ENCODE data around the gene FECH. TPM values are rescaled to one million over a fixed set of nuclear protein-coding genes. Genes with fewer than 3 reads are reported as not detected.

FECH gene
- total and polyA plus RNA-seq, 2 of the 4 experiments (the other 2 are of a cell fraction), result 32.3 to 52.2 TPM

GRCh38 chr18:57498682-57499256 lies 87.7 kb downstream of the FECH start:
- no peak overlapping the region for H2AFZ ChIP-seq (replicated peaks; ENCODE audit: low read length, poor library complexity)
- H4K5ac ChIP-seq (ENCODE audit: low read depth, low read length), result no peak overlapping the region
- H3K4me3 ChIP-seq (ENCODE audit: insufficient read depth, low read depth, low read length), result no peak overlapping the region
- H3K56ac ChIP-seq (ENCODE audit: extremely low read depth, insufficient read depth, low read length), result no peak overlapping the region
- H3K27ac ChIP-seq (ENCODE audit: insufficient read depth, low read length), result no peak overlapping the region
- no peak overlapping the region for H3K14ac ChIP-seq (replicated peaks; ENCODE audit: low read depth, low read length)
- intact Hi-C loops (cut with micrococcal nuclease) (no loop called here), in situ Hi-C loops (cut with MboI; ENCODE audit: low sequenced_read_pairs) (no loop called here), dilution Hi-C loops (cut with HindIII; ENCODE audit: low sequenced_read_pairs, unreplicated experiment) (no loop called here)
- H3K9me1 ChIP-seq (ENCODE audit: insufficient read depth, low read length), result no peaks in the 10 kb centered on the region
- H3K79me1 ChIP-seq (ENCODE audit: low read depth in 1 of 2, low read length in 2 of 2), result no peaks in the 10 kb centered on the region
- ChIA-PET CTCF (no interaction called here), POLR2A (ENCODE audit: unreplicated experiment) (no interaction called here)
- no peak overlapping the region for H2BK20ac ChIP-seq (ENCODE audit: low read depth, low read length)
- no peak overlapping the region for H3K18ac ChIP-seq (ENCODE audit: low read depth, low read length)
- no peaks in the 10 kb centered on the region; the same call in 1 of the 2 replicates for H3K27me3 ChIP-seq (ENCODE audit: control insufficient read depth, insufficient read depth, low read length)
- no peaks in the 10 kb centered on the region for H3K36me3 ChIP-seq (ENCODE audit: control insufficient read depth, insufficient read depth, low read length)
- H4K20me1 ChIP-seq (ENCODE audit: insufficient read depth, low read length), result no peaks in the 10 kb centered on the region
- TF ChIP-seq MXI1 (IDR thresholded peaks at IDR 0.05; ENCODE audit: borderline replicate concordance, low read depth, low read length), result no peak
- no peak for TF ChIP-seq BHLHE40 (IDR thresholded peaks at IDR 0.05; ENCODE audit: low read depth, low read length)
- no peak for TF ChIP-seq POLR2A (IDR thresholded peaks at IDR 0.05; ENCODE audit: low read depth, low read length)
- BruUV-seq (replicated peaks), result no TSS peak
- H2BK15ac ChIP-seq (ENCODE audit: low read depth, low read length), result no peak overlapping the region
- no peak overlapping the region for H3K4ac ChIP-seq (ENCODE audit: low read depth, low read length)
- no peak overlapping the region for H3K4me2 ChIP-seq (ENCODE audit: low read depth, low read length)
- WGBS, 2 experiments (ENCODE audit: extremely low coverage in 2 of 2, insufficient read length in 1 of 2), result 73% methylated on average over 3 of the region's 5 CpGs; no CpG with 5 or more reads in 1 of the 2 experiments
- H3K9ac ChIP-seq (ENCODE audit: low read depth, low read length), result no peak overlapping the region
- no peak overlapping the region for H2AK5ac ChIP-seq (ENCODE audit: low read depth, low read length)
- H2AK9ac ChIP-seq (replicated peaks; ENCODE audit: low read depth, low read length, poor library complexity), result no peak overlapping the region
- no peaks in the 10 kb centered on the region for H3K4me1 ChIP-seq (ENCODE audit: control insufficient read depth, insufficient read depth, low read length)
- no peaks in the 10 kb centered on the region for H3K9me3 ChIP-seq (ENCODE audit: control insufficient read depth, insufficient read depth, low read length)
- H2BK5ac ChIP-seq (ENCODE audit: low read depth, low read length, poor library complexity, severe bottlenecking), result no peak overlapping the region
- H2BK120ac ChIP-seq (ENCODE audit: low read depth, low read length), result no peak overlapping the region
- H3K23ac ChIP-seq (ENCODE audit: low read depth, low read length), result no peak overlapping the region
- DNase-seq, result no peak
- no peak overlapping the region for H4K91ac ChIP-seq (ENCODE audit: insufficient read depth, low read depth, low read length)
- ATAC-seq (ENCODE audit: low read depth), result no peak
- no peak overlapping the region for H4K8ac ChIP-seq (ENCODE audit: low read depth in 2 of 2, low read length in 2 of 2)

Other genes starting within 250 kb of the FECH start
- gene ST8SIA3, start 234.1 kb downstream of the FECH start, total RNA-seq (2012; rRNA removed), result not detected in 2 replicates
- not detected in 2 replicates for gene ST8SIA3, start 234.1 kb downstream of the FECH start, polyA plus RNA-seq (2012; rRNA removed)
- under 0.01 TPM in 2 replicates for gene ONECUT2, start 151.3 kb downstream of the FECH start, total RNA-seq (2012; rRNA removed)
- gene ONECUT2, start 151.3 kb downstream of the FECH start, polyA plus RNA-seq (2012; rRNA removed), result 0.01 and 0.02 TPM in 2 replicates
- gene NARS1, start 35.1 kb upstream of the FECH start, total RNA-seq (2012; rRNA removed), result 142 and 227 TPM in 2 replicates
- gene NARS1, start 35.1 kb upstream of the FECH start, polyA plus RNA-seq (2012; rRNA removed), result 89.8 and 110 TPM in 2 replicates
- gene ATP8B1, start 216.6 kb upstream of the FECH start, total RNA-seq (2012; rRNA removed), result 136 and 170 TPM in 2 replicates
- gene ATP8B1, start 216.6 kb upstream of the FECH start, polyA plus RNA-seq (2012; rRNA removed), result 57.7 and 64.3 TPM in 2 replicates